ENCODE results near the gene SNX5. TPM values are rescaled to one million over a fixed set of nuclear protein-coding genes. Genes with fewer than 3 reads are reported as not detected.

The SNX5 gene
- total RNA-seq, 1 donor from 2014 or later = 139 TPM

DNA sequence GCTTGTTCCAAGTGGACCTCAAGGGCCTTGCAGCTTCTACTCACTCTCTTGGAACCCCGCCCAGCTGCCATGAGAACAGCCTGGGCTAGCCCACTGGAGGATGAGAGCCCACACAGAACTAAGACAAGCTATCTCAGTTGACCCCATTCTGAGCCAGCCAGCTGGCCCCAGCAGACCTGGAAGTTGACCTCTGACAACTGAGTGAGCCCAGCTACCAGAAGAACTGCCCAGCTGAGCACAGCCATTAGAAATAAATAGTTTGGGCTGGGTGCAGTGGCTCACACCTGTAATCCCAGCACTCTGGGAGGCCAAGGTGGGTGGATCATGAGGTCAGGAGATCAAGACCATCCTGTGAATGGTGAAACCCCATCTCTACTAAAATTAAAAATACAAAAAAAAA, 37.1 kb downstream of the SNX5 start:
- ChIA-PET POLR2A (interaction anchor here (0.6 kb wide), 1 partner anchor 131 kb away, joined by 4 read pairs; no protein-coding TSS in a partner anchor), CTCF (no interaction called here)
- ATAC-seq (ENCODE audit: low read depth) (no peak), DNase-seq (no peak)
- Mint-ChIP-seq H3K27ac (no peak overlapping the region), H3K27me3 (peaks cover 15% of the 10 kb centered on the region), H3K4me3 (no peak overlapping the region), H3K36me3 (ENCODE audit: low read depth) (no peaks in the 10 kb centered on the region), H3K4me1 (no peaks in the 10 kb centered on the region), H3K9me3 (no peaks in the 10 kb centered on the region)
- no peak for TF ChIP-seq CTCF (IDR thresholded peaks at IDR 0.05)
- intact Hi-C loops (cut with micrococcal nuclease) = no loop called here

- H3K27ac Mint-ChIP-seq = no peak overlapping the region
- H3K4me1 Mint-ChIP-seq = no peaks in the 10 kb centered on the region
- H3K27me3 Mint-ChIP-seq = peaks cover 20% of the 10 kb centered on the region
- H3K36me3 Mint-ChIP-seq (ENCODE audit: low read depth) = no peaks in the 10 kb centered on the region
- no peaks in the 10 kb centered on the region for H3K9me3 Mint-ChIP-seq
- ChIA-PET POLR2A (no interaction called here), CTCF (no interaction called here)
- no peak overlapping the region for H3K4me3 Mint-ChIP-seq
- no peak for DNase-seq
- no peak for ATAC-seq (ENCODE audit: low read depth)
- intact Hi-C loops (cut with micrococcal nuclease) = no loop called here
- no peak for TF ChIP-seq CTCF (IDR thresholded peaks at IDR 0.05)
These were observed 39.8 kb downstream of the SNX5 start for GRCh38 chr20:17928633-17929311.

DNA sequence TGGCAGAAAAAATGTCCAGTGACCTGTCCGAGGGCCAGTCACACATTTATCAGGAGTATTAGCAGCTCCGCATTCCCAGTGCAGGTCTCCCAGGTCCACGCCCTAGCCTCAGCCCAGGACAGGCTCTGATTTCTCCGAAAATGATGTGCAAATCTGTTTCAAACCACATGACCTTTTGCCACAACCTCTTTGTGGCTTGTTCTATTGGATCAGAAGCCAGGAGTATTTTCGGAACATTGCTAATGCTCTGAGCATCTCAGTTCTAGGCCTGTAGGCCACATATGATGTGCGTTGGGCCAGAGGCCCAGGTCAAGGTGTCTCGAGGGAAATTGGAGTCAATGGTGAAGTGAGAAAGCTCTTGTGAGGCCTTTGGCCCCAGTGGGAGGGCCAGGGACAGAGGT, 40.4 kb downstream of the SNX5 start:
- peaks cover 20% of the 10 kb centered on the region for H3K27me3 Mint-ChIP-seq
- DNase-seq (no peak), ATAC-seq (ENCODE audit: low read depth) (no peak)
- H3K4me1 Mint-ChIP-seq = no peaks in the 10 kb centered on the region
- no peak overlapping the region for H3K4me3 Mint-ChIP-seq
- intact Hi-C loops (cut with micrococcal nuclease) = no loop called here
- ChIA-PET CTCF (no interaction called here), POLR2A (no interaction called here)
- H3K36me3 Mint-ChIP-seq (ENCODE audit: low read depth) = no peaks in the 10 kb centered on the region
- H3K27ac Mint-ChIP-seq = no peak overlapping the region
- H3K9me3 Mint-ChIP-seq = no peaks in the 10 kb centered on the region
- no peak for TF ChIP-seq CTCF (IDR thresholded peaks at IDR 0.05)

DNA sequence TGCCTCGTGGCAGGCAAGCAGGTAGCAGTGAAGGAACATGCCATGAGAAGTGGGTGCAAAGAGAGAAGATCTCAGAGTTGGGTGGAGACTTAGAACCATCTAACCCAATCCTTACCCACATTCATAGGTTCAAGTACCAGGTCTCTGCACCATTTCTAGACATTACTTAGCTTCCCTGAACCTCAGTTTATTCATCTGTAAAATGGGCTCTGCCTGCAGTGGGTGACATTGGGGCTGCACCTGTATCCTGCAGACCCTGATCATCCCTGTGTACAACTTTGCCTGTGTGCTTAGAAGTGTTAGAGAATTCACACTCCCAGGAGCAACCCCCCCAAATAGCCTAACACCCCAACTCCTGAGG, 42.7 kb downstream of the SNX5 start:
- DNase-seq = no peak
- intact Hi-C loops (cut with micrococcal nuclease) = no loop called here
- POLR2A ChIA-PET = no interaction called here
- H3K4me3 Mint-ChIP-seq = no peak overlapping the region
- H3K4me1 Mint-ChIP-seq = no peaks in the 10 kb centered on the region
- no peak for TF ChIP-seq CTCF (IDR thresholded peaks at IDR 0.05)
- CTCF ChIA-PET = no interaction called here
- no peaks in the 10 kb centered on the region for H3K36me3 Mint-ChIP-seq (ENCODE audit: low read depth)
- no peak overlapping the region for H3K27ac Mint-ChIP-seq
- no peak for ATAC-seq (ENCODE audit: low read depth)
- H3K9me3 Mint-ChIP-seq = no peaks in the 10 kb centered on the region
- H3K27me3 Mint-ChIP-seq = peaks cover 20% of the 10 kb centered on the region

- no peak for TF ChIP-seq CTCF (IDR thresholded peaks at IDR 0.05)
- ChIA-PET CTCF (no interaction called here), POLR2A (no interaction called here)
- intact Hi-C loops (cut with micrococcal nuclease) = no loop called here
- peaks cover 20% of the 10 kb centered on the region for H3K27me3 Mint-ChIP-seq
- no peak overlapping the region for H3K27ac Mint-ChIP-seq
- no peaks in the 10 kb centered on the region for H3K9me3 Mint-ChIP-seq
- no peak for ATAC-seq (ENCODE audit: low read depth)
- DNase-seq = no peak
- no peak overlapping the region for H3K4me3 Mint-ChIP-seq
- no peaks in the 10 kb centered on the region for H3K4me1 Mint-ChIP-seq
- H3K36me3 Mint-ChIP-seq (ENCODE audit: low read depth) = no peaks in the 10 kb centered on the region
These were observed 43.3 kb downstream of the SNX5 start for GRCh38 chr20:17925141-17925939.
